8988T (cell line): Measurements from ENCODE around the gene DLG2.

Experiments used
- DNase-seq: peaks from one replicate; pipeline ENCODE4 v3.0.0; 2011

Gene DLG2

DNA sequence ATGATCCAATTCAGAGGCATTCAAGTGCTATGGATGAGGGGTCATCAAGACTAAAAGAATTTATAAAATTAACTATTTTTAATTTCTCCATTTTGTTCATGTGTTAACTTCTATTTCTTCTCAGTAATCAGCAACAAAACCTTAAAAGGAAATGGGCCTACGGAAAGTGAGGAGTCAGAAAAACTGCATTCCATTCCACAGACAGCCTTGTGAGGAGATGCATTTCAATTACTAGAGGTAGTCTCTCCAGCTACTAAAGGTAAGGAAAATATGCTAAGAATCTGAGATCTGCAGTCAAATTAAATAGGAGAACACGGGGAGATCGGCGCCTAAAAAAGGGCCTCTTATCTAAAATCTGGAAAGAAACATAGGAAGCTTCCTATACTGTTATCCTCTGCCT, 661.7 kb downstream of the DLG2 start:
- no peak for DNase-seq

DNA sequence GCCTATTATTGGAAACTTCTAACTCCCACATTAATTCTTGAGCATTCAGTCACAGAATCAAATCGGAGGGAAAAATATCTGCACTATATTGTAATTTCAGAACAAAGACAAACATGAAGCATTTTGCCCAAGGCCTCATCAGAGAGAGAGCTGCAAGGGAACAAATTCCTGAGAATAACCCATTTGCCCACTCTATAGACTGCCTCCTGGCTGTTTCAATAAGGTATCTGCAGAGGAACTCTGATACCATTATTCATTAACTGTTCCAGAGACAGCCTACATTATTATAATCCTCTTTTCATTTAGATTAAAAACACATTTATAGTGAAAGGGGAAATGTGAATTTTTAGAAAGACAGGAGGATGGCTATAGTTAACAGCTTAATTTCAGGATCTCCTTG, 663.9 kb downstream of the DLG2 start:
- no peak for DNase-seq

DNA sequence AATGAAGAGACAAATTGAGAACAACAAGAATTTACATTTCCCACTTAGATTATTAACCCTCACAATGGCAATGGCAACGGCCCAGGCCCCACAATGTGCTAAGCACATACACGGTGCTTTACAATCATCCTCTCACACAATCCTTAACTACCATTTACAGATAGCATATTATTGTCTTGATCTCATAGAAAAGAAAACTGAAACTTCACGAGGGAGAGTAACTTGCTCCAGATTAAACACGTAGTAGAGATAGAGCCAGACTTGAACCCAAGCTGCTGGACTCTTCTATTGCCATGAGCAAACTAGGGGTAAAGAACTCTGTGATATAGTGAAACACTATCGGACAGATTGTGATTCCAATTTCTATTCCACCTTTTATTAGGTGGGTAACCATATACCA, 665.1 kb downstream of the DLG2 start:
- no peak for DNase-seq

DNA sequence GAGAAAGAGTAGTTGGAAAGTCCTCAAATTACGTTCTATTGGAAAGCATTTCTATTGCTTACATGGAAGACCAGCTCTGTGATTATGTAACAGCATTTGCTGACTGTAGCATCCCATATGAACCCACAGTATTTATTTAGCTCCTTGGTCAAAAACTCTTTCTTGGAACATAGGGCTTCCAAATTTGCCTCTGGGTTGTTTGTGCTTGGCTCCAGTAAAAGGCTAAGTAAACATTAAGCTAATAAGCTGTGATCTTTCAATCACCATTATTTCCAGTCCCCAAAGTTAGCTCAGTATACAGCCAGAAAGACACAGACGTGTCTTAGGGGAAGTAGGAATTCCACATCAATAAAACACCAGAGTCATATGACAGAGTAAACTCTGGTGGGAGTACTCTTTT, 668.8 kb downstream of the DLG2 start:
- DNase-seq, result no peak

DNA sequence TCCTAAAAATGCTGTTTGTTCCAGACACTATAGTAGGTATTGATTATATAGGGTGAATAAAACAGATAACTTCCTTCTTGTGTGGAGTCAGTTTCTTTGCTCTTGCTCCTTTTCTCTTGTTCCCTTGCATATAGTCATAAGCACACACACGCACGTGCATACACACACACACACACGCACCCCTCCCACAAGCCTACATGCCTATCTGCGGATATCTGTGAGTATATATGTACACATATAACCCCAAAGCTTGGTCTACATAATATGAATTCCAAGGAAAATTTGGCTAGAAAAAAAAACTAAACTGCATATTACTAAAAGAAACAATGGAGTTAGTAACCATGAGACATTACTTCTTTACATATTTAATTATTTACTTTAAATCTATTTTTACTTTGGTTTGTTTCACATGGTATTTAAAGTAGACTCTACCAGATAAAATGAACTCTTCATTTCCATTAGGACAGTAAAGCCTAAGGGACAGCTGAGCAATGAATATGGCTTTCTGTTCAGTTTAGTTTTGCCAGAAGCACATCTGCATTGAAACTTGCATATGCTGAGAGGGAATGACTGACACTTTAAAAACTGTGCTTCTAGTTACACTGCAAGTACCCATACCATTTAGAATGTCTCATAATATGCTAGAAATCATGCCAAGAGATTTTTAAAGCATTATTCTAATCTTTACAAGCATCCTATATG, 676.4 kb downstream of the DLG2 start:
- DNase-seq, result no peak

DNA sequence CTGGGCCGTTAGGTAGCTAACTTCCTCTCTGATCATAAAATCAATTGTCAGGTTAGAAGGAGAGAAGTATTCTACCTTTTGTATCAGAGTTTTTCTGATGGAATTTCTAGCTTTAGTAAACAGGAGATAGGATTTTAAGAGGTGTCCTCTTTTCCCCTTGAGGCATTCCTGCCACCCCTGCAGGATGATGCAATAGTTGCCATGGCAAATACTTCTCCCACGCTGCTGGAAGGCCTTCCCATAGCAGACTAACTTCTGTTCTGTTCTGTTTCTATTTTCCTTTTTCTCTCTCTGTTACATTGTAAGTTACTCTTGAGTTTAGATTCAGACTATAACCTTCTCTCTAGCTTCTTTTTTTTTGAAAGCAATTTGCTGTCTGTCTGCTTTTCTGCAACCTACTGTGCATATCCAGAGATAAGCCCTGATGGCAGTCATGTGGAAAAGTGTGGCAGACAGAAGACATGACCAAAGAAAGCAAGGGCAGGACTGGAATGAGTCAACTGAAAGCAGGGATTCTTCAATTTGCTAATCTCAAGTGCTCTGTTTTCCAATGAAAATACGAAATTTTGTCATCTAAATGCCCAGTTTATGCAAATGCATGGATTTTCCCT, 679.1 kb downstream of the DLG2 start:
- DNase-seq, result no peak

DNA sequence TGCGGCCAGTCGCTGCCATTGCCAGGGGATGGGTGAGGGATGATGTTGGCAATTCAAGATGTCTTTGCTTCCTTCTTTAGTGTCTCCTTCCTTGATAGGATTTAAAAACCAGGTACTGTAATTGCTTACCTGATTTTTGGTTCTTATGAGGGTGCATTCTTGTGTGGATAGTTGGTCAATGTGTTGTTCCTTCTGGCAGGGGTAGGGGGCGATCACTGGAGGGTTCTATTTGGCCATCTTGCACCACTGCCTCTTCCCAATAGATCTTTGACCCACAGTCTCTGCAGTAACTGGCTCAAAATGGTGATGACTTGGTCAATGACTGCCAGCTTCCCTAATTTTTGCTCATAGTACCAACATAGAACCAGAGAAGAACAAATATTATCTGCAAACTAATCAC, 680.1 kb downstream of the DLG2 start:
- DNase-seq, result no peak

DNA sequence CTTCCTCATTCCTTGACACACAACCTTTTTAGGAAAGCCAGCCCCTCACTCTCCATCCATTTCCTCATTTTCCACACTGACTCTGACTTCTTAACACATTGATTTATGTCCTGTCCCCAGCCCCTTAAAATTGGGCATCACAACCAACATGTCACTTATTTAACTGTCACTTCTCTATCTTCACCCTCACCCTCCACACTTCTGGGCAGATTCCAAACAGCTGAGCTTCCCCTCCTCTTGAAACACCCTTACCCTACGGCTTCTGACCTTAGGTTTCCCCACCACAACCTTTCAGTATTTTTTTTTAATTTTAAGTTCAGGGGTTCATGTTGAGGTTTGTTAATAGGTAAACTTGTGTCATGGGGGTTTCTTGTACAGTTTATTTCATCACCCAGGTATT, 696.3 kb downstream of the DLG2 start:
- no peak for DNase-seq

DNA sequence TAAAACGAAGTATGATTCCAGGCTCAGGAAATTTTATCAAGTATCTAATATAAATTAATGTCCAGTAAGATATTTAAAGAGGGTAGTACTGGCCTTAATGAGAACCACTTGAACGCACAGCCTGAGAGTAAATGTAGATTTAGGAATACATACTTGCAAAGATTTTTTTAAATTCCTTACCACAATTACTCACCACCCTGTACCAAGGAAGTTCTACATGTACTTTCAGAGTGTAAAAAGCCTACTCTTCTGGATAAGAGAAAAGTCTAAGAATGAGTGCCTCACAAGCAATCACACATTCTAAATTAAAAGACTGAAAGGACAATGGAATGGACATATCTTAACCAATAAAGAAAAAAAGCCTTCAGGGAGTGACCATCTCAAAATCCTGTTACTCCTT, 697.4 kb downstream of the DLG2 start:
- no peak for DNase-seq

DNA sequence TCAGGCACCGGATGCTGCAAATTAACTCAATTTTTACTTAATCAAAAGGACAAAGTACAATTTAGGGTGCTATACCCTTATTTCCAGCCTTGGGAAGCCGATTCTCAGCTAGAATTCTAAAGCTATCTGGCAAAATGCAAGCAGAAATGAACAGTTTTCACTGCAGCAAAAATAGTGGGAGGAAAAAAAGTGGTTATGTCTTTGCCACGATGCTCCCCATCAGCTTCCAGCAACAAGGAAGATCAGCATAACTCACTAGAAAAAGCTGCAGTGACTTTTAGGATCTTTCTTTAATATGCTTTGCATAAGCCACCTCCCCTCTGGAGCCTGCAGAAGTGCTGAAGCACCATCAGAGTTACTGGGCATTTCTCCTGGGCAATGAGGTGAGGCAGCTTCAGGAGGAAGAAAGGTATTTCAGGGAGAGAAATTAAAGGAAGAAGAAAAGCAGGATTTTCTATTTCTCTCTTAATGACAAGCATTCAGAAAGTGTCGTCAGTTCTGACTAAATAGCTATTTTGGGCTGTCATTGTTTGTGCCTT, 702.9 kb downstream of the DLG2 start:
- no peak for DNase-seq

DNA sequence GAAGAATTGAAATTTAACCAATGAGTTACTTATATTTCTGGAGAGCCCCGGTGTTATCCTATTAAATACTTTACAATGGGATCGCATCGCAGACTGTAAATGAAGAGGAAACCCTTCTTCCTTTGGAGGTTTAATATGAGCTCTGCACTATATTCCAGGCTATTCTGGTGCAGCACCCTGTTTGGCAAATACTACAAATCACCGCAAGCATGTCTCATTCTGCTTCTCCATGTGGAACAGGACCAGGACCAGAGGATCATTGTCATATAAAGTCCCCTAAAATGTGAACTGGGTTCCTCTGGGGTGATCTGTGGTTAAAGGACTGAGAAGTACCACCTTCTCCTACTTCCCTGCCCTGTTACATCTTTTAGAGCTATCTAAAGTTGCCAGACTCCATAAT, 703.7 kb downstream of the DLG2 start:
- no peak for DNase-seq

DNA sequence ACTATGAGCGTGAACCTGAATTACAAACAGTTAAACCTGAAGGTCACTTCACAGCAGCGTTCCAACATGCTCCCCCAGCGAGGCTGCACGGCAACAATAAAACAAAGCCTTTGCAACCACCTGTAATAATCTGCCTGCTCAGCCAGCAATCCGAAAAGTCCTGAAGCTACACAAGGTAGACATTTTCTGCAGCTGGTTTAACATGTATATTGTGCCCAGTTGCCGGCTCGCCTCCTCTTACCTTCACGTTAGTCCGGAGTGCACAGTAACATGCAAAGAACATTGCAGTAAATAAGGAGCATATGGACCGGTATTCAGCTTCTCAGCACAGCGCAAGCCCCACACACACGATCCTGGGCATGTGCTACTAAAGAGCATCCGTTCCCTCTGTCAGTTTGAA, 704.3 kb downstream of the DLG2 start:
- DNase-seq, result no peak

DNA sequence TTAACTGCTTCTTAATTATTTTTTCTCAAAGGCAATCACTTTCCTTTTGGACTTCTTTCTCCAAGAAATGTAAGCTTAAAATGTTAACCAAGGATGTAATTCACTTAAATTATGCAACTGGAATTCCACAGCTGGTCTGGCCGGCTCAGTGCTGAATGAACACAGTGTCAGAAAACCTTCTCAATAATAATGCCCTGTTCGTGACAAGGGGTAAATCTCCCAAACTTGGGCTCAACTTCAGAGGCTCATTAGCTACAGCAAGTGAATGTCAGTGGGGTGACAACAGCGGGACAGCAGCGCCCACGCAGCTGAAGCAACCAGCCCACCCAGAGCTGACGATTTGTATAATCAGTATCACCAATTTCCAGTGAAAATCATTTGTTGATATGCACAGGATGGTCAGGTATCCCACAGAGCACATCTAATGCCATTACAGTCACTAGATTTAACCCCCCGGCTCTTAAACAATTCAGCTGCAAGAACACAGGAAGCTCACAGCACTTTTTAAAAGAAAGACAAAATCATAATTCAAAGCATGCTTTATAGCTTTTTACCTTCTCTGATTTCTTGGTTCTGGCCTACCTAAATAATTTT, 704.8 kb downstream of the DLG2 start:
- DNase-seq, result no peak

DNA sequence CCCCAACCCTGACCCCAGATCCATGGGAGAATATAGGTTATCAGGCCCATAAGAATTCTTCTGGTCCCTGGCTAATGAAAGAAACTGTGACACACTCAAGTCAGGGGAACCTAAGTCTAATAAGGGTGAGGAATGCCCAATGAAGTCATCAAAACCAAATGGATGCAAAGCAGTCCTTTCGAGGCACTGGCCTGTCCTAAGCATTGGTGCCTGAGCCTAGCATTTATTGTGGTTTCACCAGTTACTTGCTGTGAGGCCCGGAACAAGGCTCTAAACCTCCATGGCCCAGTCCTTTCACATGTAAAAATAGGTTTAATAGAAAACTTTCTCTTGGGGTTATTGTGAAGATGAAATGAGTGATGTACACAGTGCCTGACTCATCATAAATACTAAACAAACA, 712.6 kb downstream of the DLG2 start:
- no peak for DNase-seq

DNA sequence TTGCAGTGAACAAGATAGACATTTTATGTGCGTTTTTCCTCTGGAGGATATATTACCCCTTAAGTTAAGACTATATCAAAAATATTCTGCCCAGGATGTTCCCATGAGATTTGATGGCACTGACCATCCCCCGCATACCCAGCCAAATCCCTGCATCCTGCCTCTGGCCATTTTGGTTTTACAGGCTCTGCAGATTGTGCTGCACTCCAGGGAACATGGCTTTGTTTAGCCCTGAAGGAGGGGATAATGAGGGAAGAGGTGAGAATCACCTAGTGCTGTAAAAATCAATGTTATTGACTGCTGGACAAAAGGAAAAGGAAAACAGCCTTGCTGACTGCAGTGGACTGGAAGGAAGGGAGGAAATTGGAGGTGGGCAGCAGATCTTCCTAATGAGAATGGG, 717.4 kb downstream of the DLG2 start:
- no peak for DNase-seq

DNA sequence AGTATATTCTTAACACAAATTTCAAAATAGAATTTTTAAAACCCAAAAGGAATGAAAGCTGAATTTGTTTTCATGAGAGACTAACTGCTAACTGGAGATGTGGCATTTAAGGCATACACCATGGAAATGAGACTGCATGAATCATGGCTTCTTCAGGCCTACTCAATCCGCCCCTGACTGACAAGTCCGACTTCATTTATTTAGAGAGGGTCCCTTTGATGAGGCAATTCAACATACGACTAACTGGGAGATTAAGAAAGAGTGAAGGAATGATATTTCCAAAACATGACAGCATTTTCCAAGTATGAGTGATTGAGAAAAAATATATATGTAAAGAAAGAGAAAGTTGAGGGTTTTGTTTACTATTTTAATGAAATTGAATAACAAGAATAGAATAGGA, 720.1 kb downstream of the DLG2 start:
- no peak for DNase-seq

DNA sequence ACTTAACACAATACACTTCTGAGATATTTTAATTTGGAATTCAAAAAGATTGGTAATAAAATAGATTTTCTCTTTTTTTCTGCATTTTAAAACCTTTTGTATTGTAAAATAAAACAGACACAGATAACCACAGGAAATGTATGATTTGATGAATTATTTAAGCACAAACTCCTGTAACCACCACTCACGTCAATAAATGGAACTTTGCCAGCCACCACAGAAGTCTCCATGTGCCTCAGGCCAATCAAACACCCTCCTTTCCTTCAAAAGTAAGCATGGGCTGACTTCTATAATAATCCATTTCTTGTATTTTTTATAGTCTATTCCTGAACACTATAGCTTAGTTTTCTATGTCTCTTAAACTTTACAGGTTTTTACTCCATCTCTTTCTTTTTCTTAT, 721.7 kb downstream of the DLG2 start:
- DNase-seq, result no peak

DNA sequence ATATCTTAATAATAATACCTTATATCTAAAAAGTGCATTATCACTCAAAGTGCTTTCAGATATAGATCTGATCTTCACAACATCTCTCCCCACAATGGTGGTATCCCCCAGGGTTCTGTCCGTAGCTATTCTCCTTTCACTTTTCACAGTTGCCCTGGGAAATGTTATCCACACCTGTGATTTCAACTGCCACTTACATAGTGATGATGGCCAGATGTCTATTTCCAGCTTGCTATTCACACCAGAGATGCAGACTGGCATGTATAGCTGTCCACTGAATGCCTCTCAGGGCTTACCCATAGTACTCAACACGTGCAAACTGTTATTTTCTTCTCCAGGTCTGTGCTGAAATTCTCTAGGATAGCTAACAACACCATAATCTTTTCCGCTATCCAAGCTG, 724.7 kb downstream of the DLG2 start:
- DNase-seq, result no peak

DNA sequence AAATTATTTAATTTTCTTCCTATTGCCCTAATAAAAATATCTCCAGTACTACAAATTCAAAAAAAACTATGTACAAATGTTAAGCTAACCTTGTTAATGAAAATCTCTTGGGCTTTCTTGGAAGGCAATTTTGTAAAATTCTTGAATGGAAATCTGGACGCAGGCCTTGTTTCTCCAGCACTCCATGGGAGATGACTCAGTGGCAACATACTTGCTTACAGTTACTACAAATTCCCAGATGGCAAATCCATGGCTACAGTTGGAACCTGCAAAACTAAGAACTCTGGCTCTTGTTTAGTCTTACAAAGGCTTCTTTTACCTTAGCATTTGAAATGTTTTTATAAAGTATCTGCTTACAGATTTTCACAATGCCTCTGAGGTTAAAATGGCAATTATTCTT, 725.2 kb downstream of the DLG2 start:
- no peak for DNase-seq

DNA sequence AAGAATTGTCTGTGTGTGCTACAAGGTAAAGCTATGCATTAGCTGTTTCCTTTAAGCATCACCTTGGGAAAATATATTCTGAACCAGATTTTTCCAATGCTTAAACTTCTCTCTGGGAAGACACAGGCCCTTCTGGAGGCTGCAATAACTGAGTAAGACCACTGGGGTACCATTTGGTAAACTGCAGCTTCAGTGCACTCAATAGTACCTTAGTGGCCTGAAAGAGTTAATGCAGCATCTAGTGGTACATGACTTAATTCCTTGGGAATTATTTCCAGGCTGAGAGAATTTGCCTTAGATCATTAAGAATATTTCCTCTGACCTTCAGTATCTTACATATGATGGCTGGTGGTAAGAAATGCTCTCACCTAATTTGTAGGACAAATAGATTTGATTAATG, 727.4 kb downstream of the DLG2 start:
- no peak for DNase-seq

DNA sequence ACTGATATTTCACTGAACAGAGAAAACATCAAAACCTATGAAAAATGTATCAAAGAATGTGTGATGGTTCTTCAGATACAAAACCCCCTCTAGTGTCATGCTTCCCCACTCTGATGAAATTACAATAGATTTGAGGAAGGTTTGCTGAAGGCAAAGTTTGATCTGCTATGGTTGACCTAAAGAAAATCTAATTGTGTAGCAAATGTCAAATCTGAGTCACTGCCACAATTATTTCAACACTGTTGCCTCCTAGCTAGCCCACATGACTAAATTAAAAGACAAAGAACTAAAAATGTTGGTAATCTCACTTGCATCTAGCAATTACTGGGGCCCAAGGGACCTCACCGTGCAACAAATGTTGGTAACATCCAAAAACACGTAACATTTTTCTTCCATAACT, 728.0 kb downstream of the DLG2 start:
- DNase-seq, result no peak

DNA sequence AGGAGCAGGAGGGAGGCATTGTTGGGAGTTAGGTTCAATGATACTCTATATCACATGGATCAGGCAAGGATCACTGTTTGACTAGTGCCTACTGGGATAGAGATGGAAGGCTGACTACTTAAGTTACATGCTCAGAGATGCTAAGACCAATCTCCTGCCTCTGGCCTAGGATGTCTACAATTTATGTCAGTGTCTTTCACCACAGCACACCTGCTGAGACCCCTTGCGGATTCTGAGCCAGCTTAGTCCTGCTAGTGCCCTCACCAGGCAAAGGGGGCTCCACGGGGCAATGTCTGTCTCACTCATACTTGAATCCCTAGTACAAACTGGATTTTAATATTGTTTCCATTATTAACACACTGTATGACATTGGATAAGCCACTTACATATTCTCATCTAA, 732.5 kb downstream of the DLG2 start:
- DNase-seq, result no peak

DNA sequence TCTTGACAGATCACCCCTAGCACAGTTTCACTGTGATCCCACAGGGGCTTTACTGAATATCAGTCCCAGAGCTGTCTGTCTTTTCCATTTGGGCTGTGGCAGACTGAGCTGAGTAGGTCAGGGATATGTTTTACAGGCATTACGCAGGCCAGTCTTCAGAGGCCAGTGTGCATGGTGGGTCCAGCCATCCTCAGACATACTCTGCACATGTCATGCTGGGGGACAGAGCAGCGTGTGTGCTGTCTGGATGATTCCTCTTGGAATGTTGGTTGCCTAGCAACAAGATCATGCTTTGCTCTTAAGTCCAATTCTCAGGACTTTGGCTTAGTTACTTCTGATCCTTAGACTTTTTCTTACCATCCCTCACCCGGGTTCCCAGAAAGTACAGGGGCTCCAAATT, 736.5 kb downstream of the DLG2 start:
- no peak for DNase-seq

DNA sequence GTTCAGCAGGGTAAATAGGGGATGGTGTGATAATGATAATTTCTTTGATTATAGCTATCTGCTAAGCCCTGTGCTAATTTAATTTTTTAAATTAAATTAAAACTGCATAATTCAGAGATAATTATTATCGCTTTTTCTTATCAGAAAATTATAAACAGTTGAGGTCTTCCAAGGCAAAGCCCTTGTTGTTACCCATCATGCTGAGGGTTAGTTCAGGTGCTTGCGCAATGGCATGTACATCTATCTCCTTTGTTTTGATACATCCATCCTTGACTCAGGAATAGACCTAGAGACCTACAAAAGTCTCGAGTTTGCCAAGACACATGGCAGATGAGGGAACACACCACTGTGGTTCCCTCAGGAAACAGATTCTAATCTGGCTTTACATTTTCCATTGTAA, 737.6 kb downstream of the DLG2 start:
- DNase-seq, result no peak
